NCI-H345 treated with DMSO at 0.1 percent for 48 hours (cell line): ENCODE data around the gene CXCL3.
A peak's percentile ranks its signal among the peaks of the same experiment; 100 is the strongest.

Experiments
- DNase-seq: peaks from one replicate; lab custom pipeline; 2025; ENCODE audit not compliant: unreplicated experiment; lab: John Stamatoyannopoulos, UW

The CXCL3 gene

DNA sequence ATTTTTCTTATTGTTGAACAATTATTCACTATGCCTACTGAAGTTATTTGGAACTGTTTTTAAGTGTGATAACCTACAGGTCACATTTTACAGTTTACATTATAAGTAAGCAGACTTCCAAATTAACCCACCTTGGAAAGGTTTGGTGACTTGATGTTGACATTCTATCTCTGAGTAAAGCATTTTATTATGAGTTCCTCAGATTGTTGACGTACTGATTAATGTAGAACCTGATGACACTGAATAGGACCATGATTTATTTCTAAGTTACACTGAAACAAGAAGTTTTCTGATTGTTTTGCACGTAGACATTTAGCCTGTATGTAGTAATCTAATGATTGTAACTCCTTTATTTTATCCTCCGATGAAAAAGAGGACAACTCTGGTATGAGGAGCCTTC lies 17.0 kb upstream of the CXCL3 start:
- no peak for DNase-seq

DNA sequence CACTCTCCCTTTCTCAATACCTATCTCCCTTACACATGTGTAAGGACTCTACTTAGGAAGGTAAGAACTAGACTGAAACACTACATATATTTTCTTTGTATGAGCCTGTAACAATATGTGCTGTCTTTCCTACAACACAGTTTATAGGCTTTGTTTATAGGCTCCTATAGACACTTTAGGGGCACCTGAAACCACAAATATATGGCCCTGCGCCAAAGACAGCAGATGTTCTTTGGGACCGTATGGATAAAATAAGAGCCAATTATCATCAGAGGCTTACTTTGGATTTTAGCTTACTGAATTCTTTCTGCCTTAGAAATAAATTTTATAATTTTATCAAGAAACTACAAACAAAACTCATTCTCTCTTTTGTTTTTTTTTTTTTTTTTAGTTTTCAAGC lies 16.6 kb upstream of the CXCL3 start:
- DNase-seq: peak; percentile 36

DNA sequence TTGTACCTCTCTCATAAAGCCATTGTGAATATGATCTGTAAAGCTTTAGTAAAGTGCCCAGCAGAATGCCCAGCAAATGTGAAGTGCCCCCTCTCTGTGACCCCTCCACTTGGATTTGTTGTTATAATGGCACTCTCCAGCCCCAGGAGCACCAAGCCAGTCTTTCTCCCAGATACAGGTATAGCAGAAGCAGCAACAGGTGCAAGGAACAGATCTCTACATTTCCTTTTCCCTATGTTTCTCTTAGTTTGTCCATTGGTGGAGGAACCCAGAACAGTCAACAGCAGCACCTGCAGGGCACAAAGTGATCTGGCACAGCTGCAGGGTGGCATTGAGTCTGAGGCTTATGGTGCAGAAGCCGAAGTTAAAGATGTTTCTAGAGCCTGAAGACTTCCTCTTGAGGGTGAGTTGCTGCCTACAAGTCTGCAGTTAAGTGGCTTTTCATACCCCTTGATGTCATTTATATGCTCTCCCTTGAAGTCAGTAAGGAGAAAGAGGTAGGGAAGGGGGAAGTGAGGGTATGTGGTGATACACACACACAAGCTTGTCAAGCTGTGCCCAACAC lies 16.1 kb upstream of the CXCL3 start:
- DNase-seq: no peak

DNA sequence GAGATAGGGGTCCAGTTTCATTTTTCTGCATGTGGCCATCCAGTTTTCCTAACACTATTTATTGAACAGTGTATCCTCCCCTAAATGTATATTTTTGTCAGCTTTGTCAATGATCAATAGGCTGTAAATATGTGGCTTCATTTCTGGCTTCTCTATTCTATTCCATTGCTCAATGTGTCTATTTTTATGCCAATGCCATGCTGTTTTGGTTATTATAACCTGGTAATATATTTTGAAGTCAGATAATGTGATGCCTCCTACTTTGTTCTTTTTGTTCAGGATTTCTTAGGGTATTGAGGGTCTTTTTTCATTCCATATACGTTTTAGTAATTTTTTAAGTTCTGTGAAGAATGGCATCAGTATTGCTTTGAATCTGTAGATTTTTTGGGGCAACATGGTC lies 8.7 kb upstream of the CXCL3 start:
- no peak for DNase-seq

DNA sequence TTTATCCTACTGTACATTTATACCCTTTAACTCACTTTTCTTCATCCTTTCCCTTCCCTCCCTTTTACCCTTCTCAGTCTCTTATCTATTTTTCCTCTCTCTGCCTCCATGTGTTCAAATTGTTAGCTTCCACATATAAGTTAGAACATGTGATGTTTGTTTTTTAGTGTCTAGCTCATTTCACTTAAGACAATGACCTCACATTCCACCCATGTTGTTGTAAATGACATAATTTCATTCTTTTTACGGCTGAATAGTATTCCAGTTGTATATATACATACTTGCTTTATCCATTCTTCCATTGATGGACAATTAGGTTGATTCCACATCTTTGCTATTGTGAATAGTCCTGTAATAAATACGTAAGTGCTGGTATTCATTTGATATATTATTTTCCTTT lies 7.3 kb upstream of the CXCL3 start:
- no peak for DNase-seq

DNA sequence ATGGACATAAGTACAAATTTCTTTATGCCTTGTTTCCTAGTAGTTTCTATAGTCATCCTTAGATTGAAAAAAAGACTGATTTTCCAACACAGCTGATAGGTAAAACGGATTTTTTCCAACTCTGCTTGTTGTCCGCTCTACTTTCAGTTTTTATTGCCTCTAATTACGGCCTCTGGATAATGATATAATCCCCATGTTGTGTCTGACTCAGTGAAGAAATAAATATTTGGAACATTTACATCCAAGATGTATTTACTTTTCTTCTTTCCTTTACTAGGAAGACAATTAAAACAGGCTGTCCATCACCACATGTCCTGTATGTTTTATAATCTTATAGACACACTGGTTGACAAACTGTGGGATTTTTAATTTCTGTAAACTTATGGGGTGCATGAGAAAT lies 6.8 kb upstream of the CXCL3 start:
- DNase-seq: no peak

DNA sequence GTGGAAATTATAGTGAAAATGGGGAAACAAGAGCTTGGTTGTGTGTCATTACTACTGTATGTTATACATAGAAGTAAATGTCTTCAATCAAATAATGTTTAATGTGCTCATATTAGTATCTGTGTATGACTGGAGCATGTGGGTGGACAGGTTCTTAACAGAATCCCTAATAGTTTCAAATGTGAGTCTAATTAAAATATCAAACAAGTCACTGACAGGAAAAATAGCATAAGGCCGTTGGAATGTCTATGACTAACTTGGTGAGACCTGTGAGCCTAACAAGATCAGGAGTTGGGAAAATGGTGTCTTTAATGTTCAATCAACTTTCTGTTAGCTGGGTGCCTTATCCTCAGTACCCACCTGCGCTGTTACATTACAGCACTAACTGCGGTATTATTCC lies 6.2 kb upstream of the CXCL3 start:
- no peak for DNase-seq

DNA sequence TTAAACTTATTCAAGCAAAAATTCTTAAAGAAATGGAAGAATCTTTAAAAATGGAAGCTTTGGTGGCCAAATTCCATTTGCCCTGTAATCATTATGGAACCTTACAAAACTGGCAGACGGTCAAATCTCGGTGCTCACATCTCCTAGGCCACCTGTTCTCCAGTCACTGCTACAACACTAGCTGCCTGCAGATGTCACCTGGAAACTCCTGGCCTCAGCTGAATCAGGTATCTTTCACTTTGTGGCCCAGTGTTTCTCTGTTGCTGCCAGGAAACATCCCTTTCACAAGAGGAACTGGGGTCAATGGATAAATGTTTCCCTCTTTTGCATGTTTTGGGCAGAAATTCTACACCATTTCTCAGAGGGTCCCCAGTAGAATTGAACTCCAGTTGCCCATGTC lies 4.2 kb upstream of the CXCL3 start:
- no peak for DNase-seq

DNA sequence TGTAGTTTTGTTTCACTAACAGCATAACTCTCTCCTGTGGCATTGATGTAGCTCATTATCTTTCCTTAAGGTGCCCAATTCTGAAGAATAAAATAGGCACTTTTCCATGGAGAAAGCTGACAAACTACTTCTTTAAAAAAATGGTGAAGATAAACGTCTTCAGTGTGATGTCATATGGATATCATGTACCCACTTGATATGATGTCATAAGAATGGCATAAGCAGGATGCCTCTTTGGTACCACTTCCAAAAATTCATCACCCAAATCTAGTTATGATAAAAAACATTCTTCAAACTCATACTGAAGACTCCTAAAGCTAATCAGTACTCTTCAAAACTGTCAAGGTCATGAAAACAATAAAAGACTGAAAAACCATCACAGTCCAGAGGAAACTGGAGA lies 2.9 kb upstream of the CXCL3 start:
- DNase-seq: no peak

DNA sequence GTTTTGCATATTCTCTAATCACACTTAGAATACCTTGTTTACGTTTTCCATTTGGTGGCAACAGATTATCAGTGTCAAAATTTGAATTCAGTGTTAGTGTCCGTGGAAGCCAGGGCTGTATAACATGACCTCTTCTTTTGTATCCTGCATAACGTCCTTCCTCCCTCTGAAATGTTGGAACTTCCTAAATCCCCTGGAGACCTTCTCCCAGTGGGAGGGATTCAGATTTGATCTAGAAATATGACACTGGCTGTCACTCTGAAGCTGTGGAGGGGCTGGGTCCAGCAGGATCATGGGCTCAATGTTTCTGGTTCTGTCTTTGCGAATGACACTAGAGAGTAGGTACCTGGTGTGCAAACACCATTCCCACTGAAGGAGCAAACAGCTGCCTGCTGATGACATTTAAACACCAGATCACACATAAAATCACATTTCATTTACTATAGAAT lies 850 bp upstream of the CXCL3 start:
- DNase-seq: no peak

DNA sequence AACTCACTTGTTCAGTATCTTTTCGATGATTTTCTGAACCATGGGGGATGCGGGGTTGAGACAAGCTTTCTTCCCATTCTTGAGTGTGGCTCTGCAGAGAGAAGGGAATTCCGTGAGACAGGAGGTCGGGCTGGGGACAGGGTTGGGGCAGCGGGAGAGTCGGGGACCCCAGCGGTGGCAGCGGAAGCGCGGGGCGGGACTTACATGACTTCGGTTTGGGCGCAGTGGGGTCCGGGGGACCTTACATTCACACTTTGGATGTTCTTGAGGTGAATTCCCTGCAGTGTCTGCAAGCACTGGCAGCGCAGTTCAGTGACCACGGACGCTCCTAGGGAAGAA lies 434 bp downstream of the CXCL3 start:
- no peak for DNase-seq

DNA sequence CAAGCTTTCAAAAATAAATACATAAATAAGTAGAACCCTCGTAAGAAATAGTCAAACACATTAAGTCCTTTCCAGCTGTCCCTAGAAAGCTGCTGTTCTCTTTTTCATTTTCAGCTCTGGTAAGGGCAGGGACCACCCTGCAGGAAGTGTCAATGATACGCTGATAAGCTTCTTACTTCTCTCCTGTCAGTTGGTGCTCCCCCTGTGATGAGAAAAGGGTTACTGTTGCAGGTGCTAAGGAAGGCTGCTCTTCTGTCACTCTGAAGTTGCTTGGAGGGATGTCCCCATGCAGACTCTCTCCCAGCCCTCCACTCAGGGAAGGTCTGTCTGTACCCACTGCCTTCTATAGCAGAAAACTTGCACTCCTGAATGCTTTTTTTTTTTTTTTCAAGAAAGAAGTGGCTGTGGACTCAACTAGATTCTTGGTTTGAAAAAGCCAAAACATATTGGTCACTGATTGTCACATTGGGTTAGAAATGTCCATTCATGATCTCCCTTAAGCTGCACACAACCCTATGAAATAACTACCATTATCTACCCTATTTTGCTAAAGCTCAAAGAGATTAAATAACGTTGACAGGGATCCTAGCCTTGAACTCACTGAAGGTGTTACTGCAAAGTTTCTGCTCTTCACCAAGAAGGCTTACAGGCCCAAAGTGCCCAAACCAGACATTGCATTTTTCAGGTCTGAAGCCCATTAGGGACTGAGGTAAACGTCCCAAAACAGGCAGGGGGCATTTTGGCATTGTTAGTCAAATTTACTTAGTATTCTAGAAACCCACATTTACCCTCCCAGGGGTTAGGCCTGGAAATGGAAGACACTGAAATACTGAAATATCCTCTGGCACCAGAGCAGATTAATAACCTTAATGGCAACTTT lies 1.2 kb downstream of the CXCL3 start:
- DNase-seq: no peak

DNA sequence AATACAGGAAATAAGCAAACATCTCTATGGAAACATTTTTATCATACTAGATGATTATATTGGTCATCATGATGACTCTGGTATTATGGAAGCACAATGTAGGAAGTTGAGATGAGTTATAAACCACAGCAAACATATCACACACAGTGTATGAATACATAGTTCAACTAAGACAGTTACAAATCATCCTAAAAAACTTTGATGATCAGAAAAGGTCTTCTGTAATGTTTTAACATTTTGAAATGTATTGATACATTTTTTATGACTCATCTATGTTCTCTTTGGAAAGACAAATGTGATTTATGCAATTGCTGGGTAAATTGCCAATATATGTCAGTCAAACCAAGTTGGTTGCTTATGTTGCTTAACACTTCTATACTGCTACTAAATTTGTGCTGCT lies 4.8 kb downstream of the CXCL3 start:
- DNase-seq: no peak

DNA sequence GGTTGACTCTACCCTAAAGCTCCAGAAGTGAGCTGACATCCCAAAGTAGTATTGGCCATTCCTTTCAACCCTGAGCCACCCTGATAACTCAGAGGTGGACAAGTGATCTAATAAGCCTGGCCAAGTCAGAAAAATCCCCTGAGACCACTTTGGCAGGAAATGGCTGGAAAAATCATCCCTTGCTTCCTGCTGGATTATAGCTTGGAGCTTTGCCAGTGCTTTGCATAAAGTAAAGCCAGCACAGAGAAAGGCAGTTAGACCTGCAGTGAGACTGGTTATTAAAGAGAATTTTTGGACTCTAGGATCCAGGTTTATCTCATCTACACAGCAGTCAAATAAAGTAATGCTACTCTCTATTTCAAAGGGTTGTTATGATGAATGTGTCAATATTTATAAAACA lies 6.4 kb downstream of the CXCL3 start:
- no peak for DNase-seq

DNA sequence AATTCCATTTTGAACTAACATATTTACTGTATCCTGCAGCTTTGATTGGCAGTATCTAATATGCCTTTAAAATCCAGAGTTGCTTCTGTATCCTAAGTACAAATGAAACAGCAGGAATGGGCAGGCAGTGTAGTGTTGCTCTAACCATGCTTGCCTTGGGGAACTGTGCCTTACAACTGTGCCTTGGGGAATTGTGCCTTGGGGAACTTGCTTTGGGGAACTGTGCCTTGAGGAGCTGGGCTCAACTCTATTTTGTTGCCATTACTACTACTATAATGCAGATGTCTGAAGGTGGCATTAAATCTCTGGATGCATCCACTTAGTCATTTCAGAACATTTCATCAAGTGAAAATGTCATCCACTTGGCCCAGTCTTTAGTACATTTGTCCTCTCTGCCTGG lies 6.9 kb downstream of the CXCL3 start:
- DNase-seq: no peak

DNA sequence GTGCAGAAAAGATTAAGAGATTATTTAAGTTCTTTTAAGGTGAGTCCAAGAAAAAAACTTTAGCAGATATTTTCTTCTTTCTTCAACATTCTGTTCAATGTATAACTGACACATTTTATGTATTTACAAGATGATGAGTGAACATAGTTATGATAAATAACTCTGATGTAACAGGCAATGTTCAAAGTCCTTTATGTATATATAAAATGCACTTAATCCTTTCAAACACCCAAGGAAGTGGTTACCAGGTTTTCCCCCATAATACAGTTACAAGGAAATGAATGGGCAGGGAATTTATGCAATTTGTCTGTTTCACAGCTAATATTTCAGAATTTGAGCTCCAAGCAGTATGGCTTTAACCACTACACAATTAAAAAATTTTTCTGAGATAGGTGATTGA lies 8.2 kb downstream of the CXCL3 start:
- no peak for DNase-seq

DNA sequence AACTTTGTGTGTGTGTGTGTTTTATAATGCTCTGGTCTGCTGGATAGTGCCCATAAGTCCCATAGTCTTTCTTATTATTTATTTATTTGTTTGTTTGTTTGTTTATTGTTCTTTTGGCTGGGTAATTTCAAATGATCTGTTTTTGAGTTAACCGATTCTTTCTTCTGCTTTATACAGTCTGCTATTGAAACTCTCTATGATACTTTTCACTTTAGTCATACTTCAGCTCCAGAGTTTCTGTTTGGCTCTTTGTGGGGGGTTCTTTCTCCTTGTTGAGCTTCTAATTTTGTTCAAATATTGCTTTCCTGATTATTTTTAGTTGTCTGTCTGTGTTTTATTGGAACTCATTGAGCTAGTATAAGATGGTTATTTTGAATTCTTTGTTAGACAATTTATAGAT lies 10.0 kb downstream of the CXCL3 start:
- DNase-seq: no peak

DNA sequence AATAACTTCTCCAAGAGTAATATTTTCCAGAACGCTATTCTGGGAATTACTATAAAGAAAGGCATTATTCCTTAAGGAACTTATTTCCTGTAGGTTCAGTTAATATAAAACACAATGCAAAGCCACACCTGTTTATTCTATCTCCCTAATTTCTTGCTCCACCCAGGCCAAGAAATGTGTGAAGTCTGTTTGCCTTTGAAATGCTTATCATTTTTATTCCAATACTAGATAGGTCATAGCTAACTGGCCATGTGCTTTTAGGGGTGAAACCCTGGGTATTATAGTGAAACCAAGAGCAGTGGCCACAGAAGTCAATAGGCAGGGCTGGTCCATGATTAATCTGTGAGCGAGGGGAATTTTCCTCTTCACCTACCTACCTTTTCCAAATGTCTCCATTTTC lies 14.8 kb downstream of the CXCL3 start:
- DNase-seq: no peak

DNA sequence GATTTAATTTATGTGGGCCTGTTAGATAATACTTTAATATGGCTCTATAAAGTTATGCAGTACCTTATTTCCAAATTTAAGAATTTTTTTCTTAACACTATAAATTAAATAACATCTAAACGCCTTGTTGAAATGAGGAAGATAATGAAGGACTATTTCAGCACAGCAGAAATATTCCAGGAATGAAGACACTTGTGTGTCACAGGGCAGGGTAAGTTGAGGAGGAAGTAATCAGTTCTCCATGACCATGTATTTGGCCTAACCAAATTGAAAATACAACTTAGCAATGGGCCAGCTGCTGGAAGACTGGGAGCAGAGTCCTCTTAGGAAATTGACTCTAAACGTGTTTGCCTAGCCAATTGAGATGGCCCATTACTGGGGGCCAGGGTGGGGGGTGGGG lies 16.9 kb downstream of the CXCL3 start:
- DNase-seq: no peak

DNA sequence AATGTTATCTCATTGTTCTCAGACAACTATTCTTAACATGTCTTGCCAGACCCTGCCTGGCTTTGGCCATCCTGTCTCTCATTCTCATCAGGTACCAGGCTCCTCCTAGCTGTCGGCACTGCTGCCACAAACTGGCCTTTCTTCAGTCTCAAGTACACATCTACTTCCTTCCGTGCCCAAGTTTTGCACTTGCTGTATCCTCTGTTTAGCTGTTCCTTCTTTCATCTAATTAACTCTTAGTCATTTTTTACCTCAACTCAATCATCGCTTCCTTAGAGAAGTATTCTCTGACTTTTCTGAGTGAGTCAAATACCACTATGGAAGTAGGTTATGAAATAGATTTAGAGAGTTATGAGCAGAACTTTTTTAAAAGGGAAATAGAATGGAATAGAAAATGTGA lies 19.7 kb downstream of the CXCL3 start:
- DNase-seq: no peak

DNA sequence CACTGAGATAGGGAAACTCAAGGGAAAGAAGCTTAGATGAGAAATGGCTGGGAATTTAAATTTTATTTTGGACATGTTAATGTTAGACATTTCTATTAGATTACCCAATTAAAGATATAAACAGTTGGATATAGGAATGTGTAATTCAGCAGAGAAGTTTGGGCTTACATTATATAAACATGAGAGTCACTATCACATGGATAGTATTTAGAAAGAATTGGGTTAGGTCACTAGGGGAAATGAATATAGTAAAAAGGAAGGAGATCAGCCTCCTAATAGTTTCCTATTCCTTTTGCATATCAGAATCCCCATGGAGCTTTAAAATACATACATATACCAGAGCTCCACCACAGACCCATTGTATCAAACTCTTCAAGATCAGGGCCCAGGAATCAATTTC lies 20.4 kb downstream of the CXCL3 start:
- no peak for DNase-seq

DNA sequence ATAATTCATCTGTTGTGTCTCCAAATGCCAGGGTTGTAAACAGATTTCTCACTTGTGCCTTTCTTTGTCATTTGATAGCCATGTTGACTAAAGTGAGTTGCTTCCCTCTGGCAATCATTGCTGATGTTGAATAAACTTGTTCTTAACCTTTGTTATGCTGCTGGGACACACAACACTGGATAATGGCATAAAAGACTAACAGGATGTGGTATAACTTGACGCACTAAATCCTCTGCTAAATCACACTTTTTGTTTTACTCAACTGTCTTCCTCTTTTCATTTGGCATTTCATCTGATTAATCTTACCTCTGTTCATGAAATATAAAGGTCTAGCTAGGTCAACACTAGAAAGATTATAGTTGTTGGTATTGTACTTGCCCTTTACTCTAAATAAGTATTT lies 22.4 kb downstream of the CXCL3 start:
- no peak for DNase-seq

DNA sequence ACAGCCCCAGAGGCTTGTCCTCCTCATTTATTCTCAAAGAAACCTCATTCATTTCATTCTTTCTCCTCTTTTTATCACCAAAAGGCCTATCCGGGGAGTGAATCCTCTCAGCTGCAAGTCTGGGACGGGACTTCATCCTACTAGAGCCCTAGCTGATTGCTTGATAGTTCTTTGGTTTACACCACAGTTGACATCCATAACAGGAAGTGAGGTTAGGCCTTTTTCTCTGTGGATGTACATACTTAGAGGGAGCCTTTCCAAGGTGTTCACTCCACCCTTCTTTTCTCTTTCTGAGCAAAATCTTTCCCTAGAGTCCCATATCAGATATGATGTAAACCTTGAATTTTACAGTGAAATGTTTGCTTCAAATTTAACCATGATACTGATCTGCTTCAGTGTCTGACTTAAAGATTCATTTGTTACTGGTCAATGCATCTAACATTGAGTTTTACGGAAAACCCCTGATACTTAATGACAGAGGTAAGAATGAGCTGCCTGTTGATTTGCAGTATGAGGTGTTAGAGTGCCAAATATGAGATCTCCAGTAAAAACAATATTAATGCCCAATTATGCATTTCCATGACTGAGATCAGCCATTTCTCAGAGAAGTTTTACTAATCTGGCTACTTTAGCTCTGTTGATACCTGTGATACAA lies 23.2 kb downstream of the CXCL3 start:
- no peak for DNase-seq
